ENCODE measurements around the gene COX7A2. TPM values are rescaled to one million over a fixed set of nuclear protein-coding genes. Genes with fewer than 3 reads are reported as not detected.

Gene COX7A2
- total RNA-seq, 1 experiment from 2014 or later, result 451 TPM

GRCh38 chr6:75215291-75215690 is 28.3 kb downstream of the COX7A2 start:
- DNase-seq (ENCODE audit: low spot score), result no peak
- TF ChIP-seq CTCF (conservative IDR thresholded peaks at IDR 0.05; ENCODE audit: low read depth, low read length) (no peak), EZH2 (IDR thresholded peaks at IDR 0.05; ENCODE audit: borderline replicate concordance, low read depth, low read length, poor library complexity, severe bottlenecking) (no peak)
- no peaks in the 10 kb centered on the region for H3K36me3 ChIP-seq (ENCODE audit: insufficient read depth, low read length, poor library complexity, severe bottlenecking)
- ChIA-PET POLR2A (ENCODE audit: low non-redundant PET) (no interaction called here), CTCF (no interaction called here)
- no TSS peak for BruUV-seq (replicated peaks)
- intact Hi-C loops (cut with micrococcal nuclease; ENCODE audit: unreplicated experiment), result loop anchor here (10.0 kb wide), 1 partner anchor 1540 kb away; no protein-coding TSS in a partner anchor
- H3K27me3 ChIP-seq (replicated peaks; ENCODE audit: insufficient read depth, low read depth, low read length, poor library complexity), result no peaks in the 10 kb centered on the region
- no peak overlapping the region for H3K4me3 ChIP-seq (ENCODE audit: low read depth, low read length, poor library complexity, severe bottlenecking)
- H3K27ac ChIP-seq (ENCODE audit: low read depth, low read length, poor library complexity, severe bottlenecking), result no peak overlapping the region
- H3K9me3 ChIP-seq (ENCODE audit: low read depth, low read length, poor library complexity, severe bottlenecking), result no peaks in the 10 kb centered on the region
- H3K4me1 ChIP-seq (ENCODE audit: insufficient read depth, low read length, poor library complexity, severe bottlenecking), result peaks cover 28% of the 10 kb centered on the region

- DNase-seq (ENCODE audit: low spot score), result no peak
- H3K27me3 ChIP-seq (replicated peaks; ENCODE audit: insufficient read depth, low read depth, low read length, poor library complexity), result no peaks in the 10 kb centered on the region
- H3K4me1 ChIP-seq (ENCODE audit: insufficient read depth, low read length, poor library complexity, severe bottlenecking), result peaks cover 28% of the 10 kb centered on the region
- no peaks in the 10 kb centered on the region for H3K9me3 ChIP-seq (ENCODE audit: low read depth, low read length, poor library complexity, severe bottlenecking)
- BruUV-seq (replicated peaks), result no TSS peak
- ChIA-PET CTCF (no interaction called here), POLR2A (ENCODE audit: low non-redundant PET) (no interaction called here)
- H3K27ac ChIP-seq (ENCODE audit: low read depth, low read length, poor library complexity, severe bottlenecking), result no peak overlapping the region
- H3K36me3 ChIP-seq (ENCODE audit: insufficient read depth, low read length, poor library complexity, severe bottlenecking), result no peaks in the 10 kb centered on the region
- TF ChIP-seq EZH2 (IDR thresholded peaks at IDR 0.05; ENCODE audit: borderline replicate concordance, low read depth, low read length, poor library complexity, severe bottlenecking), result no peak
- TF ChIP-seq CTCF (conservative IDR thresholded peaks at IDR 0.05; ENCODE audit: low read depth, low read length), result no peak
- H3K4me3 ChIP-seq (ENCODE audit: low read depth, low read length, poor library complexity, severe bottlenecking), result no peak overlapping the region
- intact Hi-C loops (cut with micrococcal nuclease; ENCODE audit: unreplicated experiment), result loop anchor here (10.0 kb wide), 1 partner anchor 1539 kb away; no protein-coding TSS in a partner anchor
These were observed 29.9 kb downstream of the COX7A2 start for GRCh38 chr6:75213732-75214131.

GRCh38 chr6:75213112-75213511 is 30.5 kb downstream of the COX7A2 start:
- H3K36me3 ChIP-seq (ENCODE audit: insufficient read depth, low read length, poor library complexity, severe bottlenecking), result no peaks in the 10 kb centered on the region
- intact Hi-C loops (cut with micrococcal nuclease; ENCODE audit: unreplicated experiment), result loop anchor here (10.0 kb wide), 1 partner anchor 1538 kb away; no protein-coding TSS in a partner anchor
- no peak for DNase-seq (ENCODE audit: low spot score)
- H3K4me3 ChIP-seq (ENCODE audit: low read depth, low read length, poor library complexity, severe bottlenecking), result no peak overlapping the region
- H3K9me3 ChIP-seq (ENCODE audit: low read depth, low read length, poor library complexity, severe bottlenecking), result no peaks in the 10 kb centered on the region
- BruUV-seq (replicated peaks), result no TSS peak
- H3K27ac ChIP-seq (ENCODE audit: low read depth, low read length, poor library complexity, severe bottlenecking), result no peak overlapping the region
- no peaks in the 10 kb centered on the region for H3K27me3 ChIP-seq (replicated peaks; ENCODE audit: insufficient read depth, low read depth, low read length, poor library complexity)
- TF ChIP-seq CTCF (conservative IDR thresholded peaks at IDR 0.05; ENCODE audit: low read depth, low read length) (no peak), EZH2 (IDR thresholded peaks at IDR 0.05; ENCODE audit: borderline replicate concordance, low read depth, low read length, poor library complexity, severe bottlenecking) (no peak)
- peaks cover 33% of the 10 kb centered on the region for H3K4me1 ChIP-seq (ENCODE audit: insufficient read depth, low read length, poor library complexity, severe bottlenecking)
- POLR2A ChIA-PET (ENCODE audit: low non-redundant PET), result no interaction called here
- CTCF ChIA-PET, result interaction anchor here (0.5 kb wide), 1 partner anchor 332 kb away, joined by 3 read pairs; no protein-coding TSS in a partner anchor

All from A673 (cell line).